Measurements from ENCODE around the gene OR5M10. TPM values are rescaled to one million over a fixed set of nuclear protein-coding genes. Genes with fewer than 3 reads are reported as not detected.

OR5M10 gene
- total and polyA plus RNA-seq, 8 donors = not detected

GRCh38 chr11:56533054-56533740, 44.3 kb downstream of the OR5M10 start:
- ATAC-seq (no peak), DNase-seq (no peak), FAIRE-seq (no peak)
- H3K36me3 ChIP-seq = no peaks in the 10 kb centered on the region
- H3K9me3 ChIP-seq = no peaks in the 10 kb centered on the region
- intact Hi-C loops (cut with DNase I) = no loop called here
- 61 to 66% methylated on average over 3 of the region's 3 CpGs for WGBS, 2 donors
- H3K27ac ChIP-seq = no peak overlapping the region
- H3K4me1 ChIP-seq = no peaks in the 10 kb centered on the region
- no peaks in the 10 kb centered on the region for H3K27me3 ChIP-seq
- no peak overlapping the region for H3K4me3 ChIP-seq
- TF ChIP-seq CTCF (IDR thresholded peaks at IDR 0.05) = no peak

GRCh38 chr11:56531856-56532255, 45.7 kb downstream of the OR5M10 start:
- TF ChIP-seq CTCF (IDR thresholded peaks at IDR 0.05) = no peak
- no peaks in the 10 kb centered on the region for H3K36me3 ChIP-seq
- no peak overlapping the region for H3K4me3 ChIP-seq
- no peaks in the 10 kb centered on the region for H3K27me3 ChIP-seq
- no peaks in the 10 kb centered on the region for H3K9me3 ChIP-seq
- H3K4me1 ChIP-seq = no peaks in the 10 kb centered on the region
- WGBS, 2 donors = 33% methylated on average over 2 of the region's 2 CpGs
- H3K27ac ChIP-seq = no peak overlapping the region
- intact Hi-C loops (cut with DNase I) = no loop called here
- no peak for DNase-seq
- ATAC-seq = no peak
- no peak for FAIRE-seq

Other genes with a start within 250 kb of the OR5M10 start
- not detected for gene OR8K1, start 231.7 kb downstream of the OR5M10 start, total RNA-seq
- not detected for gene OR8K1, start 231.7 kb downstream of the OR5M10 start, polyA plus RNA-seq
- gene OR8J1, start 223.4 kb downstream of the OR5M10 start, total RNA-seq = not detected
- not detected for gene OR8J1, start 223.4 kb downstream of the OR5M10 start, polyA plus RNA-seq
- gene OR8U1, start 202.1 kb downstream of the OR5M10 start, total RNA-seq = not detected
- gene OR8U1, start 202.1 kb downstream of the OR5M10 start, polyA plus RNA-seq = under 1 TPM in 1 of 2 donors, not detected in 1; 0.09 TPM
- not detected for gene OR5AL1, start 165.0 kb downstream of the OR5M10 start, total RNA-seq
- not detected for gene OR5AL1, start 165.0 kb downstream of the OR5M10 start, polyA plus RNA-seq
- gene OR5M3, start 104.4 kb downstream of the OR5M10 start, total RNA-seq = not detected
- not detected for gene OR5M3, start 104.4 kb downstream of the OR5M10 start, polyA plus RNA-seq
- gene OR5M8, start 86.4 kb downstream of the OR5M10 start, total RNA-seq = not detected
- gene OR5M8, start 86.4 kb downstream of the OR5M10 start, polyA plus RNA-seq = not detected
- gene OR5M11, start 34.5 kb downstream of the OR5M10 start, total RNA-seq = not detected
- not detected for gene OR5M11, start 34.5 kb downstream of the OR5M10 start, polyA plus RNA-seq
- not detected for gene OR5M1, start 37.2 kb upstream of the OR5M10 start, total RNA-seq
- not detected for gene OR5M1, start 37.2 kb upstream of the OR5M10 start, polyA plus RNA-seq
- not detected for gene OR5AP2, start 64.7 kb upstream of the OR5M10 start, total RNA-seq
- gene OR5AP2, start 64.7 kb upstream of the OR5M10 start, polyA plus RNA-seq = not detected
- not detected for gene OR5AR1, start 86.0 kb upstream of the OR5M10 start, total RNA-seq
- not detected for gene OR5AR1, start 86.0 kb upstream of the OR5M10 start, polyA plus RNA-seq
- not detected for gene OR9G1, start 121.4 kb upstream of the OR5M10 start, total RNA-seq
- gene OR9G1, start 121.4 kb upstream of the OR5M10 start, polyA plus RNA-seq = not detected
- not detected for gene OR9G4, start 171.0 kb upstream of the OR5M10 start, total RNA-seq
- not detected for gene OR9G4, start 171.0 kb upstream of the OR5M10 start, polyA plus RNA-seq